Endothelial cell of umbilical vein (primary cell): ENCODE measurements around the gene FABP6. TPM values are rescaled to one million over a fixed set of nuclear protein-coding genes. Genes with fewer than 3 reads are reported as not detected.
A peak's percentile ranks its signal among the peaks of the same experiment; 100 is the strongest.

Source experiments
- BruUV-seq: library from RNA; stranded (reverse); fragments of 400-500 nt; replicated peaks from 2 replicates; lab custom pipeline; 2021; lab: Mats Ljungman, UMichigan
- CTCF ChIA-PET: fragments of 300-600, 350-600 bp; sonication (Branson Sonifier 250); formaldehyde crosslinking; loops from one replicate; lab custom pipeline; 2021; ENCODE audit warnings: antibody characterized with exemption, inconsistent platforms; lab: Charles Lee
- POLR2A ChIA-PET: fragments of 300-600, 350-600 bp; sonication (Branson Sonifier 250); formaldehyde crosslinking; loops from one replicate; lab custom pipeline; 2021; ENCODE audit warnings: antibody characterized with exemption, inconsistent platforms; lab: Charles Lee
- DNase-seq: peaks from one replicate; pipeline ENCODE4 v3.0.0-alpha.2; 2011; ENCODE audit warnings: low read depth, low spot score
- FAIRE-seq: peaks from 2 replicates; lab custom pipeline; 2011; peaks lifted over from hg19 to GRCh38; lab: Jason Lieb, UNC
- H2AFZ ChIP-seq: 2 replicates; pipeline ENCODE4 v1.6.0; 2012; ENCODE audit warnings: low read depth, low read length, control low read depth, inconsistent platforms
- H3K27ac ChIP-seq: 2 replicates; pipeline ENCODE4 v1.5.1; 2011; ENCODE audit warnings: low read depth, mild to moderate bottlenecking, control low read depth, low read length, moderate library complexity; ENCODE audit not compliant: insufficient read depth
- H3K27me3 ChIP-seq, 2 experiments: 2 replicates each; pipeline versions ENCODE4 v1.6.0 to v1.6.1; 2011; ENCODE audit warnings: low read length in 2 of 2, mixed read lengths in 1 of 2; ENCODE audit not compliant: control insufficient read depth in 2 of 2, insufficient read depth in 2 of 2
- H3K36me3 ChIP-seq, 2 experiments: 2 replicates in 1 of 2; 3 replicates in 1 of 2; pipeline ENCODE4 v1.5.1; 2011; ENCODE audit warnings: low read length in 2 of 2, mild to moderate bottlenecking in 1 of 2, moderate library complexity in 1 of 2; ENCODE audit not compliant: control insufficient read depth in 2 of 2, insufficient read depth in 2 of 2; ENCODE audit errors: extremely low read depth in 1 of 2
- H3K4me1 ChIP-seq: 3 replicates; pipeline ENCODE4 v1.5.1; 2011; ENCODE audit warnings: mild to moderate bottlenecking, low read length; ENCODE audit not compliant: control insufficient read depth, insufficient read depth; ENCODE audit errors: extremely low read depth
- H3K4me2 ChIP-seq: 2 replicates; pipeline ENCODE4 v1.6.1; 2011; ENCODE audit warnings: low read length, control low read depth, mixed read lengths; ENCODE audit not compliant: insufficient read depth
- H3K4me3 ChIP-seq, 3 experiments: fragments of 200-600 bp in 1 of 3; sonication (generic), shearing (Covaris generic) in 1 of 3; replicated peaks in 1 of 3; 2 replicates each; pipeline ENCODE4 v1.5.1; 2011 to 2016; ENCODE audit warnings: control low read depth in 3 of 3, low read length in 3 of 3, mild to moderate bottlenecking in 2 of 3, inconsistent platforms in 1 of 3, low read depth in 1 of 3, moderate library complexity in 1 of 3; ENCODE audit not compliant: insufficient read depth in 1 of 3
- H3K79me2 ChIP-seq: 2 replicates; pipeline ENCODE4 v1.6.0; 2012; ENCODE audit warnings: low read length, inconsistent platforms; ENCODE audit not compliant: control insufficient read depth, insufficient read depth
- H3K9ac ChIP-seq: replicated peaks from 2 replicates; pipeline ENCODE3; 2011; ENCODE audit warnings: low read length, control low read depth; ENCODE audit not compliant: insufficient read depth; ENCODE audit errors: extremely low read depth
- H3K9me1 ChIP-seq: replicated peaks from 3 replicates; pipeline ENCODE4 v1.6.0; 2011; ENCODE audit warnings: mild to moderate bottlenecking, low read length; ENCODE audit not compliant: control insufficient read depth, insufficient read depth; ENCODE audit errors: extremely low read depth
- H3K9me3 ChIP-seq: replicated peaks from 2 replicates; pipeline ENCODE4 v1.5.1; 2012; ENCODE audit warnings: low read length, inconsistent platforms; ENCODE audit not compliant: control insufficient read depth, insufficient read depth
- H4K20me1 ChIP-seq: replicated peaks from 2 replicates; pipeline ENCODE3; 2011; ENCODE audit warnings: mild to moderate bottlenecking, low read length; ENCODE audit not compliant: control insufficient read depth, insufficient read depth; ENCODE audit errors: extremely low read depth
- CTCF ChIP-seq, 2 donors: IDR thresholded peaks; 1 replicate in 1 of 2; 2 replicates in 1 of 2; pipeline ENCODE4 v1.5.1; 2011; ENCODE audit warnings: low read length in 2 of 2, mild to moderate bottlenecking in 2 of 2, moderate library complexity in 2 of 2, control low read depth in 1 of 2, inconsistent platforms in 1 of 2, low read depth in 1 of 2; ENCODE audit not compliant: insufficient read depth in 1 of 2; ENCODE audit errors: extremely low read depth in 1 of 2
- EZH2 ChIP-seq: IDR thresholded peaks from 2 replicates; pipeline ENCODE4 v1.6.1; 2012; ENCODE audit warnings: borderline replicate concordance, low read depth, mild to moderate bottlenecking, moderate library complexity, low read length, inconsistent platforms; ENCODE audit not compliant: severe bottlenecking
- FOS ChIP-seq: IDR thresholded peaks from 2 replicates; pipeline ENCODE4 v1.6.1; 2011; ENCODE audit warnings: mild to moderate bottlenecking, low read length, moderate library complexity, borderline replicate concordance; ENCODE audit not compliant: insufficient read depth
- GATA2 ChIP-seq: IDR thresholded peaks from 2 replicates; pipeline ENCODE4 v1.7.0; 2011; ENCODE audit warnings: low read depth, mild to moderate bottlenecking, moderate library complexity, mixed read lengths, low read length; ENCODE audit not compliant: insufficient read length, insufficient read depth
- JUN ChIP-seq: IDR thresholded peaks from 2 replicates; pipeline ENCODE4 v1.6.1; 2011; ENCODE audit warnings: borderline replicate concordance, low read depth; ENCODE audit not compliant: insufficient read length, insufficient read depth
- MAX ChIP-seq: IDR thresholded peaks from 2 replicates; pipeline ENCODE4 v1.6.1; 2011; ENCODE audit not compliant: insufficient read depth, insufficient read length
- MYC ChIP-seq: IDR thresholded peaks from one replicate; pipeline ENCODE4 v1.6.1; 2011; ENCODE audit warnings: mild to moderate bottlenecking, low read depth, low read length
- POLR2A ChIP-seq: IDR thresholded peaks from 2 replicates; pipeline ENCODE4 v1.6.1; 2012; ENCODE audit warnings: low read depth, mild to moderate bottlenecking, control low read depth, low read length
- POLR2AphosphoS5 ChIP-seq: IDR thresholded peaks from 2 replicates; pipeline ENCODE4 v1.6.1; 2012; ENCODE audit warnings: low read depth, mild to moderate bottlenecking, control low read depth, low read length, moderate library complexity; ENCODE audit not compliant: insufficient read depth
- dilution Hi-C: fragments of 300-500 bp; cut with MboI; formaldehyde crosslinking; loops from one replicate; pipeline ENCODE4 v1.15.0; 2019; ENCODE audit warnings: low sequenced_read_pairs; ENCODE audit not compliant: extremely low pct_ligation_motif_present
- intact Hi-C: fragments of 100-400 bp; cut with micrococcal nuclease; formaldehyde crosslinking; loops from one replicate; pipeline ENCODE4 v1.10.0; 2022
- polyA plus RNA-seq, 4 experiments: library from polyadenylated mRNA; depleted of rRNA in 3 of 4; stranded (reverse) in 3 of 4; unstranded in 1 of 4; fragments of >200 nt; gene quantifications; 2 replicates each; pipeline versions ENCODE4 v1.2.1 to v1.2.3, GENCODE V29; 2011 to 2012; ENCODE audit warnings: missing spikeins in 1 of 4
- total RNA-seq: library from RNA; stranded (reverse); gene quantifications from 2 replicates; pipeline ENCODE4 v1.2.3, GENCODE V29; 2021

FABP6 gene
- total and polyA plus RNA-seq, 2 donors (not counting 3 experiments of a cell fraction or from before 2014, with no cell fraction given), result not detected

GRCh38 chr5:160271396-160271795 is 42.1 kb downstream of the FABP6 start:
- peak overlapping the region; percentile 33 for H3K9ac ChIP-seq
- peaks cover 0 to 2% of the 10 kb centered on the region in 2 experiments for H3K36me3 ChIP-seq
- peak overlapping the region; percentile 49 for H3K4me2 ChIP-seq
- no peaks in the 10 kb centered on the region for H3K79me2 ChIP-seq
- H3K9me1 ChIP-seq, result no peaks in the 10 kb centered on the region
- H3K9me3 ChIP-seq, result no peaks in the 10 kb centered on the region
- POLR2A ChIA-PET, result interaction anchor here (0.5 to 1.0 kb wide), 3 partner anchors 10 to 41 kb away, joined by 3 to 4 read pairs (median 3); partner anchors contain the start of gene CCNJL
- BruUV-seq, result no TSS peak
- H3K27ac ChIP-seq, result peak overlapping the region; percentile 19
- H2AFZ ChIP-seq, result peak overlapping the region; percentile 44
- dilution Hi-C loops (no loop called here), intact Hi-C loops (loop anchor here (1.0 to 5.0 kb wide), 4 partner anchors 15 to 189 kb away; no protein-coding TSS in a partner anchor)
- H4K20me1 ChIP-seq, result no peaks in the 10 kb centered on the region
- DNase-seq (peak; percentile 51), FAIRE-seq (peak; percentile 84)
- H3K27me3 ChIP-seq, result no peaks in the 10 kb centered on the region
- H3K4me3 ChIP-seq, result peak overlapping the region in 1 of 3 experiments; percentile 1
- CTCF ChIA-PET, result interaction anchor here (0.8 to 1.7 kb wide), 10 partner anchors 10 to 250 kb away, joined by 3 to 6 read pairs (median 4); partner anchors contain the start of gene CCNJL
- H3K4me1 ChIP-seq, result peaks cover 49% of the 10 kb centered on the region
- TF ChIP-seq CTCF (IDR thresholded peaks at IDR 0.05; ENCODE audit: extremely low read depth in 1 of 2, insufficient read depth in 1 of 2, low read depth in 1 of 2, low read length in 2 of 2) (no peak), JUN (no peak)

DNA sequence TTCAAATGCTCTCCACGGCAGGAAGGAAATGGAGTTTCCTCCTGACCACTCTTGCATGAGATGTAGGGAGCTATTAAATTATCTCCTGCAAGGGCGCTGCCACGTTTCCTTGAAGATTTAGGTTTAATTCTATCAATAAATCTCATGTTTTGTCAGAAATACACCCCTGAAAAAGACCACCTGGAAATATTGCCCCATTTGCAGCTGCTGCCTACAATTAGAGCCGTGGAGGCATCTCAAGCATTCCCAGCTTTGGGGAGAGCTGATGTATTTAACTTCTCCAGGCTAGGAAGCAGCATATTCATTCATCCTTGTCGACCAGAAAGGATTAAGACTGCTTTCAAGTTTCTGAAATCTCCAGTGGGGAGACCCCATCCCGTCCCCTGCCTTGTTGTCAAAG is 42.5 kb downstream of the FABP6 start:
- Histone ChIP-seq H3K4me2 (peak overlapping the region; percentile 49), H4K20me1 (no peaks in the 10 kb centered on the region), H3K4me3 (peak overlapping the region in 1 of 3 experiments; percentile 1), H3K9me1 (no peaks in the 10 kb centered on the region), H3K27ac (peak overlapping the region; percentile 19), H3K79me2 (no peaks in the 10 kb centered on the region), H3K36me3 (peaks cover 0 to 2% of the 10 kb centered on the region in 2 experiments), H3K27me3 (no peaks in the 10 kb centered on the region), H3K9me3 (no peaks in the 10 kb centered on the region), H3K4me1 (peaks cover 49% of the 10 kb centered on the region), H3K9ac (peak overlapping the region; percentile 33), H2AFZ (peak overlapping the region; percentile 44)
- DNase-seq (no peak), FAIRE-seq (peak; percentile 50)
- TF ChIP-seq MYC, result no peak
- no peak for TF ChIP-seq FOS
- no peak for TF ChIP-seq MAX
- TF ChIP-seq POLR2AphosphoS5, result no peak
- no peak for TF ChIP-seq POLR2A
- no peak for TF ChIP-seq GATA2
- no peak for TF ChIP-seq JUN
- no peak for TF ChIP-seq EZH2
- no peak for TF ChIP-seq CTCF (IDR thresholded peaks at IDR 0.05; ENCODE audit: extremely low read depth in 1 of 2, insufficient read depth in 1 of 2, low read depth in 1 of 2, low read length in 2 of 2)
- dilution Hi-C loops (no loop called here), intact Hi-C loops (loop anchor here (1.0 to 5.0 kb wide), 4 partner anchors 15 to 190 kb away; no protein-coding TSS in a partner anchor)
- CTCF ChIA-PET, result interaction anchor here (0.7 to 1.7 kb wide), 12 partner anchors 10 to 250 kb away, joined by 3 to 6 read pairs (median 4); partner anchors contain the start of gene CCNJL
- POLR2A ChIA-PET, result interaction anchor here (0.5 to 0.7 kb wide), 2 partner anchors 26 to 41 kb away, joined by 3 to 4 read pairs; partner anchors contain the start of gene CCNJL
- no TSS peak for BruUV-seq
